Naive thymus-derived CD4-positive, alpha-beta T cell (primary cell): ENCODE data around the gene OPN1LW. TPM values are rescaled to one million over a fixed set of nuclear protein-coding genes. Genes with fewer than 3 reads are reported as not detected.
"Not testable (repeated sequence)": the region's sequence is repeated elsewhere in the genome, so short reads cannot be mapped to it uniquely, and the experiment has no call there.

Experiments used
- ATAC-seq: fragments of 150-1000 bp; cut with Tn5 transposase; 2 replicates; pipeline ENCODE4 v1.10.0; 2021; ENCODE audit warnings: mild to moderate bottlenecking, moderate library complexity
- CTCF ChIA-PET: fragments of 350-600 bp; sonication (Branson Sonifier 250); formaldehyde crosslinking; loops from one replicate; lab custom pipeline; 2021; ENCODE audit warnings: antibody characterized with exemption; lab: Charles Lee
- POLR2A ChIA-PET: fragments of 350-600 bp; sonication (Branson Sonifier 250); formaldehyde crosslinking; loops from one replicate; lab custom pipeline; 2021; ENCODE audit warnings: antibody characterized with exemption, inconsistent platforms; lab: Charles Lee
- DNase-seq, 9 donors: peaks; one replicate each; pipeline versions ENCODE4 v3.0.0 to v3.0.0-alpha.2; 2020 to 2022; ENCODE audit warnings: mixed read lengths in 1 of 9
- H3K27ac ChIP-seq: one replicate; pipeline ENCODE4 v1.7.0; 2013; ENCODE audit warnings: mild to moderate bottlenecking, low read depth, low read length, moderate library complexity
- H3K27me3 ChIP-seq, 2 donors: one replicate each; pipeline ENCODE4 v1.7.0; 2013; ENCODE audit warnings: low read length in 2 of 2, mild to moderate bottlenecking in 2 of 2, moderate library complexity in 2 of 2; ENCODE audit not compliant: control insufficient read depth in 2 of 2, insufficient read depth in 2 of 2
- H3K36me3 ChIP-seq, 3 experiments: 1 replicate in 2 of 3; 2 replicates in 1 of 3; pipeline ENCODE4 v1.7.0; 2013; ENCODE audit warnings: low read length in 3 of 3, mild to moderate bottlenecking in 3 of 3, moderate library complexity in 1 of 3; ENCODE audit not compliant: insufficient read depth in 3 of 3, control insufficient read depth in 2 of 3
- H3K4me1 ChIP-seq, 2 donors: one replicate each; pipeline ENCODE4 v1.7.0; 2013; ENCODE audit warnings: low read length in 2 of 2, mild to moderate bottlenecking in 2 of 2, moderate library complexity in 1 of 2; ENCODE audit not compliant: control insufficient read depth in 2 of 2, insufficient read depth in 2 of 2
- H3K4me3 ChIP-seq: 2 replicates; pipeline ENCODE4 v1.7.0; 2013; ENCODE audit warnings: mild to moderate bottlenecking, low read length
- H3K9me3 ChIP-seq, 3 experiments: 1 replicate in 2 of 3; 2 replicates in 1 of 3; pipeline ENCODE4 v1.7.0; 2013; ENCODE audit warnings: low read length in 3 of 3; ENCODE audit not compliant: control insufficient read depth in 2 of 3
- H3K27ac Mint-ChIP-seq, 9 donors: one replicate each; pipeline ENCODE4 v1.8.0; 2020 to 2022; ENCODE audit warnings: mixed read lengths in 9 of 9, mild to moderate bottlenecking in 8 of 9, moderate library complexity in 5 of 9, inconsistent platforms in 2 of 9
- H3K27me3 Mint-ChIP-seq, 5 donors: one replicate each; pipeline ENCODE4 v1.8.0; 2021 to 2022; ENCODE audit warnings: mixed read lengths in 5 of 5, mild to moderate bottlenecking in 1 of 5
- H3K36me3 Mint-ChIP-seq, 5 donors: one replicate each; pipeline ENCODE4 v1.8.0; 2020 to 2022; ENCODE audit warnings: mixed read lengths in 5 of 5, mild to moderate bottlenecking in 3 of 5, inconsistent platforms in 1 of 5
- H3K4me1 Mint-ChIP-seq, 7 donors: one replicate each; pipeline ENCODE4 v1.8.0; 2020 to 2022; ENCODE audit warnings: mixed read lengths in 7 of 7, mild to moderate bottlenecking in 3 of 7, inconsistent platforms in 1 of 7
- H3K4me3 Mint-ChIP-seq, 10 donors: one replicate each; pipeline ENCODE4 v1.8.0; 2020 to 2022; ENCODE audit warnings: mild to moderate bottlenecking in 10 of 10, mixed read lengths in 10 of 10, moderate library complexity in 6 of 10, inconsistent platforms in 2 of 10
- H3K9me3 Mint-ChIP-seq, 11 donors: one replicate each; pipeline ENCODE4 v1.8.0; 2020 to 2022; ENCODE audit warnings: mixed read lengths in 11 of 11, mild to moderate bottlenecking in 4 of 11, inconsistent platforms in 1 of 11, moderate library complexity in 1 of 11
- intact Hi-C, 2 donors: fragments of 100-400 bp; cut with micrococcal nuclease; formaldehyde crosslinking; loops; one replicate each; pipeline ENCODE4 v1.15.1; 2023
- polyA plus RNA-seq, 2 donors: library from polyadenylated mRNA; unstranded; fragments of 300-500 nt; fragmentation: Illumina TruSeq; gene quantifications; one replicate each; pipeline ENCODE4 v1.2.3, GENCODE V29; 2021
- total RNA-seq, 6 experiments: library from RNA in 5 of 6; stranded (reverse) in 5 of 6; gene quantifications; 1 replicate in 5 of 6; 2 replicates in 1 of 6; pipeline ENCODE4 v1.2.3 and lab custom pipeline; 2021 to 2026

OPN1LW gene
- total and polyA plus RNA-seq, 7 experiments from 2014 or later, result not detected

DNA sequence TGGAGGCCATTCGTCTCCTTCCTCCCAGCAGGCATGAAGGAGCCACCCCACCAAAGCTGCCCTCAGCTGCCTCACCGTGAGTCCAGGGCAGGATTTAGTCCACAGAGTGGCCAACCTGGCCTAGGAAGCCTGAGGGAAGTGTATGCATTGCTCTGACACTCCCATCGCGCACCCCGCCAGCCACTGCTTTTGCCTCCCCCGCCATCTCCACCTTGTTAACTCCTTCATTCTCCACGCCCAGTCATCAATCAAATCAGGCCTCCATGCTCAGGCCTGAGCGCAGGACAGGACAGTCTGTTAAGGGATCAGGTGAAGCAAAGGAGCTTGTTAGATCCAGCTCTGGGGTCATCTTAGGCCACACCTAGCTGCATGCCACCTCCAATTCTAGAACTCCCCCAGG is 48.8 kb downstream of the OPN1LW start:
- POLR2A ChIA-PET, H3K27me3 Mint-ChIP-seq: not testable (repeated sequence)

GRCh38 chrX:154194316-154194715 is 50.3 kb downstream of the OPN1LW start:
- H3K4me3 ChIP-seq, H3K9me3 Mint-ChIP-seq, DNase-seq, H3K27me3 Mint-ChIP-seq, H3K27me3 ChIP-seq, H3K27ac Mint-ChIP-seq, intact Hi-C loops, CTCF ChIA-PET, POLR2A ChIA-PET, H3K9me3 ChIP-seq, H3K27ac ChIP-seq, H3K4me1 ChIP-seq, H3K4me3 Mint-ChIP-seq, H3K36me3 ChIP-seq, H3K4me1 Mint-ChIP-seq, ATAC-seq, H3K36me3 Mint-ChIP-seq: not testable (repeated sequence)

More for the DNA sequence above, 48.8 kb downstream of the OPN1LW start:
- H3K27ac ChIP-seq, CTCF ChIA-PET, H3K27ac Mint-ChIP-seq, H3K4me3 ChIP-seq, H3K4me1 Mint-ChIP-seq, H3K4me1 ChIP-seq, H3K4me3 Mint-ChIP-seq, H3K9me3 ChIP-seq, intact Hi-C loops, DNase-seq, H3K9me3 Mint-ChIP-seq, H3K27me3 ChIP-seq, ATAC-seq, H3K36me3 Mint-ChIP-seq, H3K36me3 ChIP-seq: not testable (repeated sequence)

- POLR2A ChIA-PET, ATAC-seq: not testable (repeated sequence)
Measured at GRCh38 chrX:154196466-154196865, 52.4 kb downstream of the OPN1LW start.

More at GRCh38 chrX:154196466-154196865, 52.4 kb downstream of the OPN1LW start:
- DNase-seq, H3K9me3 Mint-ChIP-seq, H3K27ac ChIP-seq, H3K36me3 Mint-ChIP-seq, H3K4me1 ChIP-seq, H3K36me3 ChIP-seq, H3K4me3 ChIP-seq, intact Hi-C loops, CTCF ChIA-PET, H3K9me3 ChIP-seq, H3K4me1 Mint-ChIP-seq, H3K27me3 Mint-ChIP-seq, H3K27me3 ChIP-seq, H3K4me3 Mint-ChIP-seq, H3K27ac Mint-ChIP-seq: not testable (repeated sequence)

Other genes starting within 250 kb of the OPN1LW start
- under 1 TPM in 1 of 5 experiments, not detected in 4; 0.29 TPM for gene AVPR2, start 239.6 kb upstream of the OPN1LW start, total RNA-seq
- not detected for gene AVPR2, start 239.6 kb upstream of the OPN1LW start, polyA plus RNA-seq
- gene ARHGAP4, start 218.0 kb upstream of the OPN1LW start, total RNA-seq, result 100 to 1,000 TPM; 310 to 439 (median 377) TPM
- gene ARHGAP4, start 218.0 kb upstream of the OPN1LW start, polyA plus RNA-seq, result 100 to 1,000 TPM in 1 of 2 donors, 10 to 100 TPM in 1; 82.5 to 147 TPM
- gene NAA10, start 209.2 kb upstream of the OPN1LW start, total RNA-seq, result 10 to 100 TPM; 45.2 to 79.7 (median 75.6) TPM
- 10 to 100 TPM; 37.6 to 47.2 TPM for gene NAA10, start 209.2 kb upstream of the OPN1LW start, polyA plus RNA-seq
- gene RENBP, start 199.6 kb upstream of the OPN1LW start, total RNA-seq, result 10 to 100 TPM; 14.8 to 32.7 (median 27.7) TPM
- 1 to 10 TPM in 1 of 2 donors, under 1 TPM in 1; 0.47 to 1.3 TPM for gene RENBP, start 199.6 kb upstream of the OPN1LW start, polyA plus RNA-seq
- gene HCFC1, start 172.4 kb upstream of the OPN1LW start, total RNA-seq, result 100 to 1,000 TPM in 1 of 5 experiments, 10 to 100 TPM in 4; 52.3 to 106 (median 67.2) TPM
- gene HCFC1, start 172.4 kb upstream of the OPN1LW start, polyA plus RNA-seq, result 10 to 100 TPM in 1 of 2 donors, 1 to 10 TPM in 1; 6.6 to 15.0 TPM
- gene TMEM187, start 171.5 kb upstream of the OPN1LW start, total RNA-seq, result 10 to 100 TPM in 2 of 5 experiments, 1 to 10 TPM in 3; 1.4 to 13.4 (median 7.1) TPM
- gene TMEM187, start 171.5 kb upstream of the OPN1LW start, polyA plus RNA-seq, result 10 to 100 TPM in 1 of 2 donors, 1 to 10 TPM in 1; 10.0 to 22.7 TPM
- 100 to 1,000 TPM in 2 of 5 experiments, 10 to 100 TPM in 3; 50.6 to 120 (median 61.6) TPM for gene IRAK1, start 124.3 kb upstream of the OPN1LW start, total RNA-seq
- gene IRAK1, start 124.3 kb upstream of the OPN1LW start, polyA plus RNA-seq, result 10 to 100 TPM; 20.0 to 47.2 TPM
- gene MECP2, start 46.5 kb upstream of the OPN1LW start, total RNA-seq, result 100 to 1,000 TPM in 3 of 5 experiments, 10 to 100 TPM in 2; 72.7 to 155 (median 103) TPM
- 10 to 100 TPM; 12.1 to 22.5 TPM for gene MECP2, start 46.5 kb upstream of the OPN1LW start, polyA plus RNA-seq
- not detected for gene OPN1MW, start 38.4 kb downstream of the OPN1LW start, total RNA-seq
- gene OPN1MW, start 38.4 kb downstream of the OPN1LW start, polyA plus RNA-seq, result not detected
- gene OPN1MW2, start 75.5 kb downstream of the OPN1LW start, total RNA-seq, result not detected
- not detected for gene OPN1MW2, start 75.5 kb downstream of the OPN1LW start, polyA plus RNA-seq
- not detected for gene OPN1MW3, start 113.3 kb downstream of the OPN1LW start, total RNA-seq
- not detected for gene OPN1MW3, start 113.3 kb downstream of the OPN1LW start, polyA plus RNA-seq
- not detected for gene TEX28, start 150.9 kb downstream of the OPN1LW start, total RNA-seq
- gene TEX28, start 150.9 kb downstream of the OPN1LW start, polyA plus RNA-seq, result not detected
- gene TKTL1, start 151.6 kb downstream of the OPN1LW start, total RNA-seq, result 1 to 10 TPM in 4 of 5 experiments, under 1 TPM in 1; 0.58 to 4.7 (median 3.2) TPM
- 10 to 100 TPM; 35.7 to 47.7 TPM for gene TKTL1, start 151.6 kb downstream of the OPN1LW start, polyA plus RNA-seq
- gene FLNA, start 230.4 kb downstream of the OPN1LW start, total RNA-seq, result 1,000 to 10,000 TPM in 2 of 5 experiments, 100 to 1,000 TPM in 3; 440 to 1,423 (median 604) TPM
- gene FLNA, start 230.4 kb downstream of the OPN1LW start, polyA plus RNA-seq, result 100 to 1,000 TPM in 1 of 2 donors, 10 to 100 TPM in 1; 96.0 to 333 TPM
- gene EMD, start 235.1 kb downstream of the OPN1LW start, total RNA-seq, result 100 to 1,000 TPM in 2 of 5 experiments, 10 to 100 TPM in 3; 53.5 to 141 (median 89.9) TPM
- gene EMD, start 235.1 kb downstream of the OPN1LW start, polyA plus RNA-seq, result 10 to 100 TPM; 31.5 to 34.6 TPM